Measurements from ENCODE around the gene TMEM187. TPM values are rescaled to one million over a fixed set of nuclear protein-coding genes. Genes with fewer than 3 reads are reported as not detected.

Gene TMEM187
- total RNA-seq, 2 experiments from 2014 or later, result 9.9 to 12.6 TPM

GRCh38 chrX:154032653-154033052 lies 60.1 kb downstream of the TMEM187 start:
- ChIA-PET POLR2A (no interaction called here), CTCF (no interaction called here)
- no peak for DNase-seq
- no peaks in the 10 kb centered on the region for H3K27me3 Mint-ChIP-seq
- H3K4me3 Mint-ChIP-seq, result no peak overlapping the region
- peaks cover 42% of the 10 kb centered on the region for H3K36me3 Mint-ChIP-seq (ENCODE audit: low read depth)
- peaks cover 15% of the 10 kb centered on the region for H3K4me1 Mint-ChIP-seq
- H3K27ac Mint-ChIP-seq, result no peak overlapping the region
- H3K9me3 Mint-ChIP-seq, result no peaks in the 10 kb centered on the region

Other genes starting within 250 kb of the TMEM187 start
- gene BCAP31, start 248.4 kb upstream of the TMEM187 start, total RNA-seq, result 100 to 1,000 TPM; 162 TPM
- 10 to 100 TPM; 16.5 to 17.6 TPM for gene ABCD1, start 247.9 kb upstream of the TMEM187 start, total RNA-seq
- gene PLXNB3, start 208.5 kb upstream of the TMEM187 start, total RNA-seq, result under 1 TPM; 0.18 to 0.58 TPM
- not detected for gene SRPK3, start 191.7 kb upstream of the TMEM187 start, total RNA-seq
- 10 to 100 TPM; 62.4 to 64.8 TPM for gene IDH3G, start 178.4 kb upstream of the TMEM187 start, total RNA-seq
- 100 to 1,000 TPM; 247 to 250 TPM for gene SSR4, start 178.1 kb upstream of the TMEM187 start, total RNA-seq
- gene PDZD4, start 142.2 kb upstream of the TMEM187 start, total RNA-seq, result 1 to 10 TPM in 1 of 2 experiments, under 1 TPM in 1; 0.88 to 1.1 TPM
- gene L1CAM, start 86.6 kb upstream of the TMEM187 start, total RNA-seq, result 1 to 10 TPM; 4.2 to 5.2 TPM
- gene AVPR2, start 68.1 kb upstream of the TMEM187 start, total RNA-seq, result not detected
- 100 to 1,000 TPM; 262 to 267 TPM for gene ARHGAP4, start 46.5 kb upstream of the TMEM187 start, total RNA-seq
- 10 to 100 TPM; 63.1 to 63.7 TPM for gene NAA10, start 37.7 kb upstream of the TMEM187 start, total RNA-seq
- gene RENBP, start 28.1 kb upstream of the TMEM187 start, total RNA-seq, result 10 to 100 TPM; 12.1 to 12.8 TPM
- gene HCFC1, start 936 bp upstream of the TMEM187 start, total RNA-seq, result 10 to 100 TPM; 88.3 to 93.1 TPM
- gene IRAK1, start 47.1 kb downstream of the TMEM187 start, total RNA-seq, result 100 to 1,000 TPM; 118 to 122 TPM
- gene MECP2, start 125.0 kb downstream of the TMEM187 start, total RNA-seq, result 10 to 100 TPM; 80.7 to 83.0 TPM
- gene OPN1LW, start 171.5 kb downstream of the TMEM187 start, total RNA-seq, result not detected
- not detected for gene OPN1MW, start 209.8 kb downstream of the TMEM187 start, total RNA-seq
- gene OPN1MW2, start 247.0 kb downstream of the TMEM187 start, total RNA-seq, result not detected